Panc1 (cell line): ENCODE results near the gene DVL3.

Source experiments
- POLR2AphosphoS5 ChIP-seq: IDR thresholded peaks from 2 replicates; pipeline ENCODE4 v1.6.1; 2012; ENCODE audit warnings: mild to moderate bottlenecking, low read depth, low read length, moderate library complexity
- REST ChIP-seq, 2 experiments: IDR thresholded peaks; 2 replicates each; pipeline ENCODE4 v1.6.1; 2011 to 2012; ENCODE audit warnings: low read depth in 2 of 2, control low read depth in 1 of 2, low read length in 1 of 2, mild to moderate bottlenecking in 1 of 2, moderate library complexity in 1 of 2; ENCODE audit not compliant: insufficient read depth in 1 of 2
- SIN3A ChIP-seq: IDR thresholded peaks from 2 replicates; pipeline ENCODE4 v1.6.1; 2012; ENCODE audit warnings: low read depth, mild to moderate bottlenecking, low read length, moderate library complexity, borderline replicate concordance; ENCODE audit not compliant: insufficient read depth
- TCF7L2 ChIP-seq: IDR thresholded peaks from 2 replicates; pipeline ENCODE4 v1.6.1; 2011; ENCODE audit warnings: mild to moderate bottlenecking, low read depth, low read length, inconsistent platforms
- TF ChIP-seq, protein P1 (sequence below): fragments of 450-650 bp; IDR thresholded peaks from 2 replicates; pipeline ENCODE4 v1.5.1; 2017; ENCODE audit warnings: mild to moderate bottlenecking

GRCh38 chr3:184143327-184143726, 11.8 kb upstream of the DVL3 start:
- TF ChIP-seq, protein P1, sequence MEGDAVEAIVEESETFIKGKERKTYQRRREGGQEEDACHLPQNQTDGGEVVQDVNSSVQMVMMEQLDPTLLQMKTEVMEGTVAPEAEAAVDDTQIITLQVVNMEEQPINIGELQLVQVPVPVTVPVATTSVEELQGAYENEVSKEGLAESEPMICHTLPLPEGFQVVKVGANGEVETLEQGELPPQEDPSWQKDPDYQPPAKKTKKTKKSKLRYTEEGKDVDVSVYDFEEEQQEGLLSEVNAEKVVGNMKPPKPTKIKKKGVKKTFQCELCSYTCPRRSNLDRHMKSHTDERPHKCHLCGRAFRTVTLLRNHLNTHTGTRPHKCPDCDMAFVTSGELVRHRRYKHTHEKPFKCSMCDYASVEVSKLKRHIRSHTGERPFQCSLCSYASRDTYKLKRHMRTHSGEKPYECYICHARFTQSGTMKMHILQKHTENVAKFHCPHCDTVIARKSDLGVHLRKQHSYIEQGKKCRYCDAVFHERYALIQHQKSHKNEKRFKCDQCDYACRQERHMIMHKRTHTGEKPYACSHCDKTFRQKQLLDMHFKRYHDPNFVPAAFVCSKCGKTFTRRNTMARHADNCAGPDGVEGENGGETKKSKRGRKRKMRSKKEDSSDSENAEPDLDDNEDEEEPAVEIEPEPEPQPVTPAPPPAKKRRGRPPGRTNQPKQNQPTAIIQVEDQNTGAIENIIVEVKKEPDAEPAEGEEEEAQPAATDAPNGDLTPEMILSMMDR: no peak
- TF ChIP-seq SIN3A: no peak
- no peak for TF ChIP-seq POLR2AphosphoS5
- TF ChIP-seq REST (IDR thresholded peaks at IDR 0.05; ENCODE audit: insufficient read depth in 1 of 2, low read depth in 2 of 2, low read length in 1 of 2): no peak
- TF ChIP-seq TCF7L2: no peak
